HepG2 (cell line): Measurements from ENCODE around the gene MYO1G. TPM values are rescaled to one million over a fixed set of nuclear protein-coding genes. Genes with fewer than 3 reads are reported as not detected.

ENCODE experiments used
- ATAC-seq: fragments of 200-7000 bp; cut with Tn5 transposase; 3 replicates; pipeline ENCODE4 v1.9.1; 2020; ENCODE audit warnings: mild to moderate bottlenecking, moderate library complexity
- BruUV-seq: library from RNA; stranded (reverse); fragments of 400-500 nt; replicated peaks from 2 replicates; lab custom pipeline; 2021; lab: Mats Ljungman, UMichigan
- CTCF ChIA-PET: fragments of 300-600 bp; formaldehyde crosslinking; extraction: SDS; loops from one replicate; lab custom pipeline; 2021; ENCODE audit warnings: low total read pairs, inconsistent platforms, low intra/inter-chr PET ratio; lab: Yijun Ruan, JAX
- POLR2A ChIA-PET: fragments of 350-600 bp; sonication (Branson Sonifier 250); formaldehyde crosslinking; loops from one replicate; lab custom pipeline; 2020; ENCODE audit warnings: antibody characterized with exemption, inconsistent platforms; lab: Yijun Ruan, JAX
- DNase-seq: peaks from one replicate; pipeline ENCODE4 v3.0.0-alpha.2; 2015; ENCODE audit warnings: low spot score
- FAIRE-seq: peaks from 3 replicates; lab custom pipeline; 2011; peaks lifted over from hg19 to GRCh38; lab: Jason Lieb, UNC
- H2AFZ ChIP-seq: one replicate; pipeline ENCODE4 v1.6.1; 2011; ENCODE audit warnings: low read length, inconsistent platforms
- H3K27ac ChIP-seq: fragments of 300-600 bp; 3 replicates; pipeline ENCODE4 v1.8.0; 2011; ENCODE audit warnings: mixed run types, mild to moderate bottlenecking, mixed read lengths, low read length, inconsistent platforms; ENCODE audit not compliant: insufficient read depth; ENCODE audit errors: extremely low read length
- H3K27me3 ChIP-seq, 2 experiments: fragments of 200-600 bp in 1 of 2; 2 replicates in 1 of 2; 3 replicates in 1 of 2; pipeline versions ENCODE4 v1.6.0 to v1.8.0; 2011; ENCODE audit warnings: low read length in 2 of 2, mild to moderate bottlenecking in 2 of 2, moderate library complexity in 2 of 2, inconsistent platforms in 1 of 2; ENCODE audit not compliant: insufficient read depth in 2 of 2, control insufficient read depth in 1 of 2
- H3K36me3 ChIP-seq, 2 experiments: fragments of 200-600 bp in 1 of 2; replicated peaks in 1 of 2; 2 replicates in 1 of 2; 3 replicates in 1 of 2; pipeline versions ENCODE4 v1.5.1 to v1.8.0; 2011; ENCODE audit warnings: low read length in 2 of 2, inconsistent platforms in 1 of 2; ENCODE audit not compliant: insufficient read depth in 2 of 2, control insufficient read depth in 1 of 2
- H3K4me1 ChIP-seq: 2 replicates; pipeline ENCODE4 v1.5.1; 2012; ENCODE audit warnings: low read length, inconsistent platforms; ENCODE audit not compliant: insufficient read depth
- H3K4me2 ChIP-seq: 2 replicates; pipeline ENCODE4 v1.6.0; 2011; ENCODE audit warnings: low read depth, low read length, inconsistent platforms
- H3K4me3 ChIP-seq, 3 experiments: fragments of 200-600 bp in 1 of 3; sonication (generic), shearing (Covaris generic) in 1 of 3; replicated peaks in 1 of 3; 2 replicates each; pipeline ENCODE4 v1.5.1; 2011 to 2016; ENCODE audit warnings: low read length in 3 of 3, inconsistent platforms in 2 of 3, low read depth in 2 of 3, mild to moderate bottlenecking in 2 of 3, control low read depth in 1 of 3, mixed read lengths in 1 of 3; ENCODE audit not compliant: insufficient read depth in 1 of 3
- H3K79me2 ChIP-seq: one replicate; pipeline ENCODE4 v1.6.1; 2011; ENCODE audit warnings: low read length, inconsistent platforms; ENCODE audit not compliant: insufficient read depth
- H3K9ac ChIP-seq: 2 replicates; pipeline ENCODE4 v1.6.0; 2011; ENCODE audit warnings: mild to moderate bottlenecking, low read depth, low read length, inconsistent platforms; ENCODE audit not compliant: insufficient read depth
- H3K9me3 ChIP-seq: 2 replicates; pipeline ENCODE4 v1.5.1; 2012; ENCODE audit warnings: mild to moderate bottlenecking, low read length
- H4K20me1 ChIP-seq: 2 replicates; pipeline ENCODE4 v1.6.0; 2011; ENCODE audit warnings: inconsistent platforms, mild to moderate bottlenecking, low read length, moderate library complexity; ENCODE audit not compliant: insufficient read depth
- HNRNPL ChIP-seq: fragments of 200-400 bp; formaldehyde crosslinking; IDR thresholded peaks from 2 replicates; pipeline ENCODE4 v1.6.1; 2017; ENCODE audit warnings: mild to moderate bottlenecking, low read depth, low read length
- MIER2 ChIP-seq: IDR thresholded peaks from 2 replicates; pipeline ENCODE4 v1.6.1; 2016; ENCODE audit warnings: missing biosample characterization, missing genetic modification reagents
- MTA1 ChIP-seq: sonication (generic); formaldehyde crosslinking; IDR thresholded peaks from 2 replicates; pipeline ENCODE4 v1.4.0; 2020; ENCODE audit warnings: missing genetic modification reagents, mild to moderate bottlenecking, borderline replicate concordance
- NR2F6 ChIP-seq, 2 experiments: IDR thresholded peaks; 2 replicates each; pipeline ENCODE4 v1.6.1; 2016; ENCODE audit warnings: antibody characterized with exemption in 1 of 2, mild to moderate bottlenecking in 1 of 2
- POLR2AphosphoS5 ChIP-seq: IDR thresholded peaks from 2 replicates; pipeline ENCODE4 v1.6.1; 2012; ENCODE audit warnings: low read depth, low read length
- RNF2 ChIP-seq: fragments of 450-650 bp; conservative IDR thresholded peaks from 2 replicates; pipeline ENCODE4 v1.6.1; 2016; ENCODE audit warnings: low read depth
- SMARCC2 ChIP-seq: fragments of 450-650 bp; IDR thresholded peaks from 2 replicates; pipeline ENCODE4 v1.6.1; 2017; ENCODE audit warnings: antibody characterized with exemption, mild to moderate bottlenecking
- ZBED4 ChIP-seq: sonication (generic); formaldehyde crosslinking; IDR thresholded peaks from 2 replicates; pipeline ENCODE4 v1.4.0; 2020; ENCODE audit warnings: missing genetic modification reagents, borderline replicate concordance
- ZEB1 ChIP-seq: IDR thresholded peaks from 2 replicates; pipeline ENCODE4 v1.6.1; 2012; ENCODE audit warnings: mild to moderate bottlenecking, low read depth, inconsistent platforms; ENCODE audit not compliant: insufficient replicate concordance
- ZNF10 ChIP-seq: sonication (generic); formaldehyde crosslinking; IDR thresholded peaks from 2 replicates; pipeline ENCODE4 v1.4.0; 2020; ENCODE audit warnings: mild to moderate bottlenecking, low read depth, missing genetic modification reagents, borderline replicate concordance
- ZNF782 ChIP-seq: sonication (generic); formaldehyde crosslinking; IDR thresholded peaks from 2 replicates; pipeline ENCODE4 v1.4.0; 2020; ENCODE audit warnings: missing genetic modification reagents, mild to moderate bottlenecking, borderline replicate concordance
- ZNF792 ChIP-seq: IDR thresholded peaks from 2 replicates; pipeline ENCODE4 v1.6.1; 2016
- in situ Hi-C: cut with HindIII; loops from 2 replicates; pipeline ENCODE4 v1.10.0; 2017; ENCODE audit warnings: low pct_unique_long_range_greater_than_20kb; ENCODE audit not compliant: extremely low pct_ligation_motif_present
- intact Hi-C: fragments of 100-400 bp; cut with micrococcal nuclease; formaldehyde crosslinking; loops from one replicate; pipeline ENCODE4 v1.10.0; 2022; ENCODE audit not compliant: unreplicated experiment
- polyA plus RNA-seq, 8 experiments: library from polyadenylated mRNA; depleted of rRNA in 3 of 8; stranded (reverse) in 7 of 8; unstranded in 1 of 8; fragments of >200 nt; fragmentation: Illumina TruSeq in 4 of 8; extraction: Trizol in 4 of 8; gene quantifications; 2 replicates each; pipeline versions ENCODE4 v1.2.1 to v1.2.3, GENCODE V29; 2011 to 2016; ENCODE audit warnings: low read depth in 4 of 8, missing spikeins in 1 of 8, mixed read lengths in 1 of 8; ENCODE audit not compliant: insufficient read depth in 1 of 8
- total RNA-seq, 5 experiments: library from RNA; depleted of rRNA; stranded (reverse); fragments of >200 nt; fragmentation: Illumina TruSeq; extraction: Trizol; gene quantifications; 2 replicates each; pipeline ENCODE4 v1.2.3, GENCODE V29; 2016; ENCODE audit warnings: low read depth in 1 of 5
- TF ChIP-seq, protein P1 (sequence below): sonication (generic); formaldehyde crosslinking; IDR thresholded peaks from 2 replicates; pipeline ENCODE4 v1.5.0; 2020; ENCODE audit warnings: mild to moderate bottlenecking, missing genetic modification reagents
- TF ChIP-seq, protein P2 (sequence below): IDR thresholded peaks from 2 replicates; pipeline ENCODE4 v1.6.1; 2016
- TF ChIP-seq, protein P3 (sequence below): sonication (generic); formaldehyde crosslinking; IDR thresholded peaks from 2 replicates; pipeline ENCODE4 v1.5.0; 2020; ENCODE audit warnings: missing genetic modification reagents, mild to moderate bottlenecking, borderline replicate concordance

The MYO1G gene
- total and polyA plus RNA-seq, 2 of the 13 experiments (the other 11 are each of a cell fraction or from before 2014, with no cell fraction given): 0.29 to 1.1 TPM

DNA sequence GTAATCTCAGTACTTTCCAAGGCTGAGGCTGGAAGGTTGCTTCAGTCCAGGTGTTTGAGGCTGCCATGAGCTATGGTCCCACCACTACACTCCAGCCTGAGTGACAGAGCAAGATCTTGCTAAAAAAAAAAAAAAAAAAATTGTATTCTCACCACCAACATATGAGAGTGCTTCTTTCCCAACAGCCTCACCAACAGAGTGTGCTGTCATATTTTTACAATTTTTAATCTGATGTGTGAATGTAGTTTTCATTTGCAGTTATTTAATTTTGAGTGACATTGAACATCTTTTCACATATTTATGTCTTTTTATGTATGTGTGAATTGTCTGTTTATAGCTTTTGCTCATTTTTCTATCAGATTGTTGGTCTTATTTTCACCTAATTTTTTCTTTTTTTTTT, 35.2 kb downstream of the MYO1G start:
- no peaks in the 10 kb centered on the region for H3K4me1 ChIP-seq
- H4K20me1 ChIP-seq: no peaks in the 10 kb centered on the region
- H3K36me3 ChIP-seq: no peaks in the 10 kb centered on the region
- H3K4me2 ChIP-seq: no peak overlapping the region
- no TSS peak for BruUV-seq
- no peak overlapping the region for H3K27ac ChIP-seq
- H3K79me2 ChIP-seq: no peaks in the 10 kb centered on the region
- in situ Hi-C loops (no loop called here), intact Hi-C loops (no loop called here)
- DNase-seq: no peak
- H3K27me3 ChIP-seq: no peaks in the 10 kb centered on the region
- no peak for TF ChIP-seq ZNF10
- no peak for TF ChIP-seq ZEB1
- TF ChIP-seq, protein P1, sequence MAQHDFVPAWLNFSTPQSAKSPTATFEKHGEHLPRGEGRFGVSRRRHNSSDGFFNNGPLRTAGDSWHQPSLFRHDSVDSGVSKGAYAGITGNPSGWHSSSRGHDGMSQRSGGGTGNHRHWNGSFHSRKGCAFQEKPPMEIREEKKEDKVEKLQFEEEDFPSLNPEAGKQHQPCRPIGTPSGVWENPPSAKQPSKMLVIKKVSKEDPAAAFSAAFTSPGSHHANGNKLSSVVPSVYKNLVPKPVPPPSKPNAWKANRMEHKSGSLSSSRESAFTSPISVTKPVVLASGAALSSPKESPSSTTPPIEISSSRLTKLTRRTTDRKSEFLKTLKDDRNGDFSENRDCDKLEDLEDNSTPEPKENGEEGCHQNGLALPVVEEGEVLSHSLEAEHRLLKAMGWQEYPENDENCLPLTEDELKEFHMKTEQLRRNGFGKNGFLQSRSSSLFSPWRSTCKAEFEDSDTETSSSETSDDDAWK: no peak
- no peak for TF ChIP-seq ZNF782 (CRISPR knock-in tag)
- TF ChIP-seq MIER2 (CRISPR knock-in tag): no peak
- no peak for TF ChIP-seq MTA1 (CRISPR knock-in tag)
- TF ChIP-seq HNRNPL: no peak
- no peak for TF ChIP-seq POLR2AphosphoS5
- TF ChIP-seq, protein P2, sequence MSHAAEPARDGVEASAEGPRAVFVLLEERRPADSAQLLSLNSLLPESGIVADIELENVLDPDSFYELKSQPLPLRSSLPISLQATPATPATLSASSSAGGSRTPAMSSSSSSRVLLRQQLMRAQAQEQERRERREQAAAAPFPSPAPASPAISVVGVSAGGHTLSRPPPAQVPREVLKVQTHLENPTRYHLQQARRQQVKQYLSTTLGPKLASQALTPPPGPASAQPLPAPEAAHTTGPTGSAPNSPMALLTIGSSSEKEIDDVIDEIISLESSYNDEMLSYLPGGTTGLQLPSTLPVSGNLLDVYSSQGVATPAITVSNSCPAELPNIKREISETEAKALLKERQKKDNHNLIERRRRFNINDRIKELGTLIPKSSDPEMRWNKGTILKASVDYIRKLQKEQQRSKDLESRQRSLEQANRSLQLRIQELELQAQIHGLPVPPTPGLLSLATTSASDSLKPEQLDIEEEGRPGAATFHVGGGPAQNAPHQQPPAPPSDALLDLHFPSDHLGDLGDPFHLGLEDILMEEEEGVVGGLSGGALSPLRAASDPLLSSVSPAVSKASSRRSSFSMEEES (CRISPR knock-in tag): no peak
- no peak for TF ChIP-seq SMARCC2
- TF ChIP-seq ZNF792 (CRISPR knock-in tag): no peak
- TF ChIP-seq, protein P3, sequence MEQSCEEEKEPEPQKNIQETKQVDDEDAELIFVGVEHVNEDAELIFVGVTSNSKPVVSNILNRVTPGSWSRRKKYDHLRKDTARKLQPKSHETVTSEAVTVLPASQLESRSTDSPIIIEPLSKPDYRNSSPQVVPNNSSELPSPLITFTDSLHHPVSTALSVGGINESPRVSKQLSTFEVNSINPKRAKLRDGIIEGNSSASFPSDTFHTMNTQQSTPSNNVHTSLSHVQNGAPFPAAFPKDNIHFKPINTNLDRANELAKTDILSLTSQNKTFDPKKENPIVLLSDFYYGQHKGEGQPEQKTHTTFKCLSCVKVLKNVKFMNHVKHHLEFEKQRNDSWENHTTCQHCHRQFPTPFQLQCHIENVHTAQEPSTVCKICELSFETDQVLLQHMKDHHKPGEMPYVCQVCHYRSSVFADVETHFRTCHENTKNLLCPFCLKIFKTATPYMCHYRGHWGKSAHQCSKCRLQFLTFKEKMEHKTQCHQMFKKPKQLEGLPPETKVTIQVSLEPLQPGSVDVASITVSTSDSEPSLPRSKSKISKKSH (CRISPR knock-in tag): no peak
- no peak for TF ChIP-seq ZBED4 (CRISPR knock-in tag)
- TF ChIP-seq NR2F6 (IDR thresholded peaks at IDR 0.05): no peak
- TF ChIP-seq NR2F6 (CRISPR knock-in tag; IDR thresholded peaks at IDR 0.05): no peak
- no peak for TF ChIP-seq RNF2
- no peak for ATAC-seq
- no peak overlapping the region for H2AFZ ChIP-seq
- no peak overlapping the region for H3K9ac ChIP-seq
- POLR2A ChIA-PET: no interaction called here
- CTCF ChIA-PET: no interaction called here
- no peaks in the 10 kb centered on the region for H3K9me3 ChIP-seq
- no peak overlapping the region for H3K4me3 ChIP-seq
- FAIRE-seq: no peak
